ENCODE measurements around the gene VMO1. TPM values are rescaled to one million over a fixed set of nuclear protein-coding genes. Genes with fewer than 3 reads are reported as not detected.

VMO1 gene
- total RNA-seq, 1 experiment from 2014 or later = 0.54 TPM

GRCh38 chr17:4816826-4817225 lies 30.7 kb upstream of the VMO1 start:
- POLR2A ChIA-PET = no interaction called here
- Histone ChIP-seq H3K4me3 (ENCODE audit: low read depth, low read length) (no peak overlapping the region), H3K4me1 (no peaks in the 10 kb centered on the region), H3K36me3 (ENCODE audit: control insufficient read depth, insufficient read depth, low read length) (no peaks in the 10 kb centered on the region), H3K9me3 (no peaks in the 10 kb centered on the region), H3K27me3 (replicated peaks; ENCODE audit: control insufficient read depth, insufficient read depth, low read length) (no peaks in the 10 kb centered on the region)
- Mint-ChIP-seq H3K36me3 (ENCODE audit: insufficient read depth, unreplicated experiment) (peaks cover 33% of the 10 kb centered on the region), H3K27ac (ENCODE audit: unreplicated experiment) (no peak overlapping the region), H3K4me1 (ENCODE audit: low read depth, unreplicated experiment) (no peaks in the 10 kb centered on the region), H3K4me3 (ENCODE audit: unreplicated experiment) (no peak overlapping the region), H3K27me3 (ENCODE audit: insufficient read depth, unreplicated experiment) (no peaks in the 10 kb centered on the region), H3K9me3 (ENCODE audit: unreplicated experiment) (no peaks in the 10 kb centered on the region)
- CTCF ChIA-PET = no interaction called here
- no peak for TF ChIP-seq CTCF (IDR thresholded peaks at IDR 0.05; ENCODE audit: insufficient read depth in 1 of 2, low read depth in 1 of 2, low read length in 1 of 2, severe bottlenecking in 1 of 2, unreplicated experiment in 1 of 2)
- intact Hi-C loops (cut with micrococcal nuclease; ENCODE audit: unreplicated experiment) = no loop called here
- no TSS peak for BruUV-seq (replicated peaks)
- DNase-seq = no peak

- Mint-ChIP-seq H3K4me3 (ENCODE audit: unreplicated experiment) (no peak overlapping the region), H3K36me3 (ENCODE audit: insufficient read depth, unreplicated experiment) (peaks cover 40% of the 10 kb centered on the region), H3K27me3 (ENCODE audit: insufficient read depth, unreplicated experiment) (no peaks in the 10 kb centered on the region), H3K4me1 (ENCODE audit: low read depth, unreplicated experiment) (no peaks in the 10 kb centered on the region), H3K9me3 (ENCODE audit: unreplicated experiment) (no peaks in the 10 kb centered on the region), H3K27ac (ENCODE audit: unreplicated experiment) (no peak overlapping the region)
- CTCF ChIA-PET = no interaction called here
- H3K4me1 ChIP-seq = no peaks in the 10 kb centered on the region
- no peak for DNase-seq
- no peaks in the 10 kb centered on the region for H3K9me3 ChIP-seq
- no peaks in the 10 kb centered on the region for H3K27me3 ChIP-seq (replicated peaks; ENCODE audit: control insufficient read depth, insufficient read depth, low read length)
- TF ChIP-seq CTCF (IDR thresholded peaks at IDR 0.05; ENCODE audit: insufficient read depth in 1 of 2, low read depth in 1 of 2, low read length in 1 of 2, severe bottlenecking in 1 of 2, unreplicated experiment in 1 of 2) = peak; percentile 14 to 21
- POLR2A ChIA-PET = no interaction called here
- intact Hi-C loops (cut with micrococcal nuclease; ENCODE audit: unreplicated experiment) = no loop called here
- no peak overlapping the region for H3K4me3 ChIP-seq (ENCODE audit: low read depth, low read length)
- H3K36me3 ChIP-seq (ENCODE audit: control insufficient read depth, insufficient read depth, low read length) = no peaks in the 10 kb centered on the region
- BruUV-seq (replicated peaks) = no TSS peak
These were observed 29.0 kb upstream of the VMO1 start for GRCh38 chr17:4815043-4815675.

- DNase-seq = no peak
- CTCF ChIA-PET = no interaction called here
- Histone ChIP-seq H3K4me1 (no peaks in the 10 kb centered on the region), H3K4me3 (ENCODE audit: low read depth, low read length) (no peak overlapping the region), H3K36me3 (ENCODE audit: control insufficient read depth, insufficient read depth, low read length) (no peaks in the 10 kb centered on the region), H3K27me3 (replicated peaks; ENCODE audit: control insufficient read depth, insufficient read depth, low read length) (no peaks in the 10 kb centered on the region), H3K9me3 (no peaks in the 10 kb centered on the region)
- H3K27ac Mint-ChIP-seq (ENCODE audit: unreplicated experiment) = no peak overlapping the region
- intact Hi-C loops (cut with micrococcal nuclease; ENCODE audit: unreplicated experiment) = no loop called here
- POLR2A ChIA-PET = no interaction called here
- H3K9me3 Mint-ChIP-seq (ENCODE audit: unreplicated experiment) = no peaks in the 10 kb centered on the region
- no peak overlapping the region for H3K4me3 Mint-ChIP-seq (ENCODE audit: unreplicated experiment)
- H3K36me3 Mint-ChIP-seq (ENCODE audit: insufficient read depth, unreplicated experiment) = peaks cover 42% of the 10 kb centered on the region
- TF ChIP-seq CTCF (IDR thresholded peaks at IDR 0.05; ENCODE audit: insufficient read depth in 1 of 2, low read depth in 1 of 2, low read length in 1 of 2, severe bottlenecking in 1 of 2, unreplicated experiment in 1 of 2) = no peak
- no peaks in the 10 kb centered on the region for H3K27me3 Mint-ChIP-seq (ENCODE audit: insufficient read depth, unreplicated experiment)
- no TSS peak for BruUV-seq (replicated peaks)
- H3K4me1 Mint-ChIP-seq (ENCODE audit: low read depth, unreplicated experiment) = no peaks in the 10 kb centered on the region
These were observed 26.5 kb upstream of the VMO1 start for GRCh38 chr17:4812690-4813089.
